IMR-90 (cell line): Measurements from ENCODE around the gene OSMR.

Source experiments
- CTCF ChIP-seq: conservative IDR thresholded peaks from 2 replicates; pipeline ENCODE4 v1.5.1; 2012; ENCODE audit warnings: mild to moderate bottlenecking, low read depth, low read length, improper control_type of control experiment
- FOS ChIP-seq: fragments of 150-350 bp; IDR thresholded peaks from 2 replicates; pipeline ENCODE4 v1.6.1; 2016; ENCODE audit warnings: low read depth, low read length
- MXI1 ChIP-seq: IDR thresholded peaks from 2 replicates; pipeline ENCODE4 v1.6.1; 2012; ENCODE audit warnings: low read depth, mild to moderate bottlenecking, low read length, moderate library complexity, borderline replicate concordance
- POLR2A ChIP-seq: IDR thresholded peaks from 2 replicates; pipeline ENCODE4 v1.6.1; 2012; ENCODE audit warnings: mild to moderate bottlenecking, low read depth, low read length
- SMC3 ChIP-seq: fragments of 150-350 bp; IDR thresholded peaks from 2 replicates; pipeline ENCODE4 v1.6.1; 2016; ENCODE audit warnings: low read depth, mild to moderate bottlenecking, antibody characterized with exemption, low read length, moderate library complexity
- USF2 ChIP-seq: fragments of 150-350 bp; IDR thresholded peaks from 2 replicates; pipeline ENCODE4 v1.6.1; 2017; ENCODE audit warnings: mild to moderate bottlenecking, antibody characterized with exemption, low read length, low read depth

DNA sequence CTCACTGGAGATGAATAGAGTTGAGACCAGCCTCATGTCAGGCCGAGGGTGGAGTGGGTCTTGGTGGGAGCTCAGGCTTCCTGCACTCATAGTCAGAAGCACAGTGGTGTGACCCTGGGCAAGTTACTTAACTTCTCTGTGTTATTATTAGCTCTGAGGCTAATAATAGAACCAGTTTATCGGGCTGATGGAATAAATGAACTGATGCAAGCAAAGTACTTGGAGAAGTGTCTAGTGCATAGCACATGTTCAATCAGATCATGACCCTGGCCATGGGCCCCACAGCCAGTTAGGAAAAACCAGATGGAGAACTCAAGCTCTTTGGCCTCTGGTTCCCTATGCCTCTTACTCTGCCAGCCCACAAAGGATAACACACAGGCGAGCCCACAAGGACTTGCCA lies 45.3 kb upstream of the OSMR start:
- TF ChIP-seq CTCF (no peak), FOS (no peak), SMC3 (no peak), POLR2A (no peak), MXI1 (no peak), USF2 (no peak)
